Activated effector memory CD4-positive, alpha-beta T cell treated with anti-CD3 and anti-CD28 coated beads, Interleukin-2, amount 50 U/mL, for 16 hours (primary cell): ENCODE results near the gene GRIN2A.

Experiments used
- DNase-seq: peaks from one replicate; pipeline ENCODE4 v3.0.0-alpha.2; 2020

The GRIN2A gene

DNA sequence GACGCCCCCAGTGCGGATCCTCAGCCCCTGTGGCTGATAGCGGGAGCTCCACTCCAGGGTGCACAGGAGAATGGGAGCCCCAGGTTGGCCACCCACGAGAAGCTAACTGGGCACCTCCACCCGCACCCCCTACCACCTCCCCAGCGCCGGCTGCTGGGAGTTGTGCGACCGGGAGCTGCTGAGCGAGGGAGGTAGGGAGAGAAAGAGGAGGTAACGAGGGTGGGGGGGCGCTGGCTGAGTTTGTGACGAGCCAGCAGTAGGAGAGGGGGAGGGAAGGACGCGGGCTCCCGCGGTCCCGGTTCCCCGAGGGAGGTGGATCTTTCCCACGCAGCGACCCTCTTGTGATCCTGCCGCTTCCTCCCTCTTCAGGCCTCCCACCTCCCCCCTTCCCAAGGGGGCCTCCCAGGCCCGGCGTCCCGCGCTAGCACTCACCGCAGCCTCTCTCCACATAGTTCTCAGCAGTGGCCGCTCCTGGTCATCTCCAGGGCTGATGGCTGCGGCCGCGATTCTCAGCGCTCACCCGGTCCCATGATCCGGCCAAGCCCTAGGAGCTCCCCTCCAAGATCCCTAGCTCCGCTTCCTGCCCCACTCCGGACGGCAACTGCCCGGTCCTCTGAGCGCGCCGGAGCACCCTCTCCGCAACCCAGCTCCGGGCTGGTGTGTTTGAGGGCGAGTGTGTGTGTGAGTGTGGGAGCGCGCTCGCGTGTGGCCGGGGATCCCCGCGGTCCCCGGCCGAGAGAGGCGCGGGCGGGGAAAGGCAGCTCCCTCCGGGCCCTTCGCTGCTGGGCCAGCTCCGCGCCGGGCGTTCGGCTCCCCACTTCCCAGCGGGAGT is at the start of gene GRIN2A:
GRIN2A (minus strand) TSS at position 207 of the 832 bp plus-strand sequence. CDS start 2,017 bp downstream, outside the sequence.
- DNase-seq, result no peak

DNA sequence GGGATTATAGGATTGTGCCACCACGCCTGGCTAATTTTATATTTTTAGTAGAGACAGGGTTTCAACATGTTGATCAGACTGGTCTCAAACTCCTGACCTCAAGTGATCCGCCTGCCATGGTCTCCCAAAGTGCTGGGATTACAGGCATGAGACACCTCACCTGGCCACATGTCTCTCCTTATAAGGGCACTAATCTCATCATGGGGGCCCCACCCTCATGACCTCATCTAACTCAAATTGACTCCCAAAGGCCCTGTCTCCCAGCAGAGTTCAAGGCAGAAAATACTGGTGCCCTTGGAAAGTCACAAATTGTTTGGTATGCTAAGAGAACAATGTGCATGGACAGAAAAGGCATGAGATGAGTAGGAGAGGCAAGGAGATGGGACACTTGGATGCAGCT is 49.3 kb upstream of the GRIN2A start:
- DNase-seq, result no peak

DNA sequence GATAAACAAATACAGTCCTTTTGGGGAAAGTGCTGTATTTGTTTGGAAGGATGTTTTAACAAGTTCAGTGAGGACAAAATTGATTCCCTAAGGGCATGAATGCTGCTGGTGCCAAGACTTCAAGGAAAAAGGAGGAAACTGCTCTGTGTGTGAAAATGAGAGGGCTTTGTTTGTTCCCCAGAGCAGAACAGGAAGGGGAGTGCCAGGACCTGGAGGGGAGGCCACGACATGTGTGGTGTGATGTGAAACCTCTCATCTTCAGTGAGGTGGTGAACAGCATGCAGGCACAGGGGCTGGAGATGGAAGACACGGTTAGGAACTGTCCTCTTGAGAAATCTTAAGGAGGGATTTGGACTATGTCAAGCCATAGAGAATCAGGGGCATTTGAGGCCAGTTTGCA is 46.6 kb upstream of the GRIN2A start:
- no peak for DNase-seq

DNA sequence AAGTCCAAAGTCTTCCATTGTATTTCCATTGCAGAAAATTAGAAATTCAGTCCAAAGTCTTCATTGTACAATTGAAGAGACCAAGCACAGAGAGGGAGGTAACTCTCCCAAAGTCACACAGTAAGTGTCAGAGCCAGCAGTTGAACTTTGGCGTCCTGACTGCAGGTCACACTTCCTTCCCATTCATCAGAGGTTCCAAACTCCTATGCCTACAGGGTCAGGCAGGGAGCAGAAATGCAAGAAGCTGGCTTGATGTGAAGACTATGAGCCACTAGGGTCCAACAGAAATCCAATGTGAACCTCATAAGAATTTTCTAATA is 44.7 kb upstream of the GRIN2A start:
- no peak for DNase-seq

DNA sequence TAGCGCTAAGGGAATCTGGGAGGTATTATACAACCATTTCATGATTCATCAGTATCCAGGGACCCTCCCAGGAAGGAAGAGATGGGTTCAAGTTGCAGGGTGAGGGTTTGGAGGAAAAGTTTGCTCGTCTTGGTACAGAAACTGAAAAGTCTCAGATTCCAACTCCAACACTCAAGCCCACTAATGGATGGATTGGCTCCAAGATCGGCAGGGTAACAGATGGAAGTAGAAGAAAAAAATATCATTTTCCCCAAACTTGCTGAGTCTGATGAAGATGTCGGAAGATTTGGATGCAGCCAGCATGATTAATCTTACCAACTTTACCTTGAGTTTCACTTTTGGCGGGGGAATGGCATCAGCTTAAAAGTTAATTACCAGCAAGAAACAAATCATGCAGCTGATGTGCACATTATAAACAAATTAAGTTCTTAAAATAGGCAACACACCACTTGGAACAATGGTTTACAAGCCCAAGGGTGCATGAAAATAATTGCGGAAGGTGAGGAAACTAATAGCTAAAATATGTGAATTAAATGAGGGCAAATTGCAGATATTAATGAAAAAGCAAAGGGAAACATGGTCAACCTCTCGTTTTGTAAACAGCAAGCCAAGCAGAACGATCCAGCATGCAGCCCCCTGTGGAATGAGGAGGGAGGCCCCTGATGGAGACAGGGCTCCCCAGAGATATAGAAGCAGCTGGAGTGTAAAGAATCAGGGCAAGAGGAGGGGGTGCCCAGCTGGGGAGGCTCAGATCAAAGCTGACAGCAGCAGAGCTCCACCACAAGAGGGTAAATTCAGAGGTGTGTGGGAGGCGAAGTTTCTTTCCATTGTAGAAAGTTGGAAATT is 44.1 kb upstream of the GRIN2A start:
- no peak for DNase-seq

DNA sequence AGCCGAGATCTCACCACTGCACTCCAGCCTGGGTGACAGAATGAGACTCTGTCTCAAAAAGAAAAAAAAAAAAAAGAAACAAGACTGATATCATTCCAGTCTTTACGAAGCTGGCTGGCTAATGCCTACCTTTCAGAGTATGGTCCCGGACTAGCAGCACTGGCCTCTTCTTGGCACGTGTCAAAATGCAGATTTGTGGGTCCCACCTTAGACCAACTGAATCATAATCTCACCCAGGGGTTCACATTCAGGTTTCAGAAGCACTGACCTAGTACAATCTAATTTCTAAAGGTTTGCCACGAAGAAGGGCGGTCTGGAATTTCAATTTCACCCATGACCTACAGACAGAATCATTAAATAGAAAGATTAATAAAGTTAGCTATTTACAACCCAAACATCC is 43.4 kb upstream of the GRIN2A start:
- no peak for DNase-seq

DNA sequence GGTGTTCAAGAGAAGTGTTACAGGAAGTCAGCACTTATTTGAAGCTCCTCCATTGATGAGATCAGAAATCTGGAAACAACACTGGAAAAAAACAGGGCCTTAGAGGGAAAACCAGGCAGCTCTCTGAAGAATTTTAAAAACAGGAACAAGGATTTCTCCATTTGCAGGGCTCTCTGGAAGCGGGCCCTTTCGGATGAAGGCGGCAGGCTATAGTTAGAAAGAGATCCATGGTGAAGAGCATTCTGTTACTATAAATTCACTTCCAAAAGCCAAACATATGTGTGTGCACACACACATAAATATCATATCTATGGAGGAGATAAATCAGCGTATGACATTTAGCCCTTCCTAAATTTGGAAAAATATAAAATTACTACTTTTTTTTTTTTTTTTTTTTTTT is 42.6 kb upstream of the GRIN2A start:
- DNase-seq, result no peak

DNA sequence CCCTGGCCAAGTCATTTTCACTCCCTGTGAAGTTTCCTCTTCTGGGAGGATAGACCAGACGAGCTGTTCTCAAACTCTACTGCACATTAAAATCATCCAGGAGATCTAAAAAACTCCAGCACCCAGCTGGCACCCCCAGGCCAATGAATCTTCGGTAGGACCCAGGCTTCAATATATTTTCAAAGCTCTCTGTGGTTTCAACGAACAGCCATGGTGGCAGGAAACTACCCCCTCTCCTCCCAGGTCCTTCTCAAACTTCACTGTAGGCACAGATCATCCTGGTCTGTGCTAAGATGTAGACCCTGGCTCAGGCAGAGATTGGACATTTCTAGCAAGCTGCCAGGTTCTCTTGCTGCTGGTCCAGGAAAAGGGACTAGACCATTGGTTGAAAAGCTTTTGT is 38.7 kb upstream of the GRIN2A start:
- no peak for DNase-seq

DNA sequence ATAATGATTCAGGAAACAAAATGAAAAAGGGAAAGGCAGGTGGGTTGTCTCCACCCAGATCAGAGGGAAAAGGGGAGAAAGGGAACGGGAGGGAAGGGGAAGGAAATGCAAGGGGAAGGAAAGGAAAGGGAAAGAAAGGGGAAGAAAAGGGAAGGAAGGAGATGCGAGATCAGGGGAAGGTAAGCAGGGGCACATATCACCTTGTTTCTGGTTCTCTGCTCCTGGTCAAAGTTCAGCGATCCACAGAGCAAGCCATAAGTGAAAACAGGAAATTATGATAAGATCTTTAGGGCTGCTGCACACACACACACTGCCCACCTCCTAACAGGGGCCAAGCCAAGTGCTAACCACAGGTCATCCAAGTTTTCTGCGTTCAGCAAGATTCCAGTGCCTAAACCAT is 37.5 kb upstream of the GRIN2A start:
- DNase-seq, result no peak

DNA sequence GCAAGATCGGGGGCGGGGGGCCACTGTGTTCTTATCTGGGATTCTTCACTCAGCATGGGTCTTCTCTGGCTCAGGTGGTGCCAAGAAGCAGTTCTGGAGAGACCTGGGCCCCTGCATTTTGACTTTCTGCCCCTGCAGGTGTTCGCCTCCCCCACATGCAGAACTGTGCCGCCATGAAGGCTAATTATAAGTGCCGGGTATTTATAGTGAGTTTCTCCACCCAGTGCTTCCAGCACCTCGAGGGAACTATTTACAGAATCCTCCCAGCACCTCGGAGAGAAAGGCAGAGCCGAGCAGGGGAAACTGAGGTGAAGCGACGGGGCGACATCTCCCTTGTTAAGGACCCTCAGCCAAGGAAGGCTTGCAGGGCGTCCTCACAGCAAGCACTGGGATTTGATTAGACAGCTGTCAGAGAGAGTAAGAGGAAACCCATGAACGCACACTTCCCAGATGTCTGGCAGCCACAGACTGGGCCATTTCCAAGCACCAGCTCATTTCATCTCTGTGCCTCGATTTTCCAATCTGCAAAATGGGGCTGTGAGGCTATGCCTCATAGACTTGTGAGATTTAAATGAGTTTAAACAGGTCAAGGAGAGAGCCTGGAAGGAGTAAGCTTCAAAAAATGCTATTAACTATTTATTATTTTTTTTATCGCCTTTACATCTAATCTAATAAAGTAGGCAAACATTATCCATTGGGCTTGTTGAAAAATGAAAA is 36.4 kb upstream of the GRIN2A start:
- no peak for DNase-seq

DNA sequence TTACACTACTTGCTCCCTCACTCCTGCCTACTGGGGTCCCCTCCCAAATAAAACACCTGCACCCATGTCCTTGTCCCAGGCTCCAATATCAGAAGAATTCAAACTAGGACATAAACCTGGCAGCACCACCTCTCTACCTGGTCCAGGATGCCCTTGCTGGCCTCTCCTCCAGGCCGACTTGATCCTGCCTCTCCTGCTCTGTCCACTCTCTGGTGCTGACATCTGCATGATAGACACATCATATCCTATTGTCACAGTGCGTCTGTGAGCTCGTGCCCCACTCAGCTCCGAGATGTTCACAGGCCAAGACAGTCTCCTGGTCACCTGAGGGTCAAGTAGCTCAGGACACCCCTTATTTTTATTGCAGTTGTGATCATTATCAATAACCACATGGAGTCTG is 31.5 kb upstream of the GRIN2A start:
- no peak for DNase-seq

DNA sequence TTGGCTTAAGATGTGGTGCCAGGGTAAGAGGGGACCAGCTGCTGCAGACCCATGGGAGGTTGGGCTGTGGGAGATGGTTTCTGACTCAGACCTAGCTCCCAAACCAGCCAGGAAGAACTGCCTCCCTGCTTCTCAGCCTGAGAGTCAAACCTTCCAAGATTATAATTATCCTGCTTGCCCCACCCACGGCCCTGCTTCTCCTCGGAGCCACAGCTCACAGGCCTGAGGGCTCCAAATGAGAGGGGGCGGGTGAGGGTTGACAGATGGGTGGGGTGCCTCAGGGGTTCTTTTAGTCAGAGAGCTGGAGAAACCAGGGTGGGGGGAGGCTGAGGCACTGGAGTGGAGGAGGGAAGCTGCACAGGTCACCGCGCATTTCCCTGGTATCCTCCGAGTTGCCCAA is 28.7 kb upstream of the GRIN2A start:
- DNase-seq, result no peak

DNA sequence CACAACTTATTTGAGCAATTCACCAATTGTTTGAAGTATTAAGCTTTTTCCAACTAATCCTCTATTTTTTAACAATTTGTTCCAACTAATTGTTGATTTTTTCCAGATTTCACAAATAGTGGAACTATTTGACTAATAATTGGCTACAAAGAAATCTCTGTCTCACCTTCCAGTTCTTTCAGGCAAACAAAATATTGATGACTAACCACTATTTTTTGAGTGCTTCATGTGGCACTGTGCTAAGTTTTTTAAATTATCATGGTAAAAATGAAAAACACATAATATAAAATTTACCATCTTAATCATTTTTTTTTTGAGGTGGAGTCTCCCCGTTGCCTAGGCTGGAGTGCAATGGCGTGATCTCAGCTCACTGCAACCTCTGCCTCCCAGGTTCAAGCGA is 24.6 kb upstream of the GRIN2A start:
- DNase-seq, result no peak

DNA sequence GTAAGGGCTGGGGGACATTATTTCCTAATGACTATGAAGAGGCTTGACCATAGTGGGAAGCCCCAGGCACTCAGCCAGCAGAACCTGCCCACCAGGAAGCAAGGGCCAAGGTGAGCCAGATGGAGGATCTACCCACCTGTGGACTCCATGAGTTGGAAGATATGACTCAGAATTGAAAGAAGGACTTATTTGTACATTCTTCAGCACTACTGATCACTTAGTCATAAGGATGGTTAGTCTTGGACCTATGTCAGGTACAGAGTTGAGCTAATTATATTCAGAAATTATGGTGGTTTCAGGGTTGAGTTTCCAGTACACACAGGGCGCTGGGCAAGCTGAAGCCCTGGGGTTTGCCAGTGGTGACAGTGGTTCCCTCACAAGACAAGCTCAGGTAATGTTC is 24.0 kb upstream of the GRIN2A start:
- no peak for DNase-seq

DNA sequence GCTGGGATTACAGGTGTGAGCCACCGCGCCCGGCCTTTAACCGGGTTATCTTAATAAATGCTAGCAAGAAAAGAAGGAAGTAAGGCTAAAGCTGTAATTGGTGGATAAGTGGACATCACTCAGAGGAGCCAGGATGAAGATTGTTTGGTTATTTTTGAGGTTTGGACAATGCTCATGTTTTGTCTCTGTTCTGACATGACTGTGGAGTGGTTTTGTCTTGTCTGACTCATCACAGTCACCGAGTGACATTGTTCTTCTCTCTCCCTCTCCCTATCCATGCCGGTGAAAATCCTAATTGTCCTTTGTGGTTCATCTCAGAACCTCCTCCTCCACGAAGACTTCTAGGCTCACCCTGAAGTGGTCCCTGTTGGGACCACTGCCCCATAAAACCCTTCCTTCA is 23.5 kb upstream of the GRIN2A start:
- no peak for DNase-seq

DNA sequence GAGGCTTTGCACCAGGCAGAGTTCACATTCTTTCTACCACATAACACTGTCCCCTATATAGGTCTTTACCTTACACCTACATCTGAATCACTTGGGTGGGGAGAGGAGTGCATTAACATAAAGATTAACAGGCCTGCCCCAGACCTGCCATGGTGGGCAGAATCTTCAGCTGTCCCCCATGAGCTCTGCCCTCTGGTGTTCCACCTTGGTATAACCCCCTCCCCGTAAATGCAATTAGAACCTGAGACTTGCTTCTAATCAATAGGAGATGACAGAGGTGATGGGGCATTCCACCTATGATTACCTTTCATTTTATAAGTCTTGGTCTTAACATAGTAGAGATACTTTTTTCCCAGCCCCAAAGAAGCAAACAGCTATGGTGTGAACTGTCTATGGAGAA is 20.4 kb upstream of the GRIN2A start:
- no peak for DNase-seq

DNA sequence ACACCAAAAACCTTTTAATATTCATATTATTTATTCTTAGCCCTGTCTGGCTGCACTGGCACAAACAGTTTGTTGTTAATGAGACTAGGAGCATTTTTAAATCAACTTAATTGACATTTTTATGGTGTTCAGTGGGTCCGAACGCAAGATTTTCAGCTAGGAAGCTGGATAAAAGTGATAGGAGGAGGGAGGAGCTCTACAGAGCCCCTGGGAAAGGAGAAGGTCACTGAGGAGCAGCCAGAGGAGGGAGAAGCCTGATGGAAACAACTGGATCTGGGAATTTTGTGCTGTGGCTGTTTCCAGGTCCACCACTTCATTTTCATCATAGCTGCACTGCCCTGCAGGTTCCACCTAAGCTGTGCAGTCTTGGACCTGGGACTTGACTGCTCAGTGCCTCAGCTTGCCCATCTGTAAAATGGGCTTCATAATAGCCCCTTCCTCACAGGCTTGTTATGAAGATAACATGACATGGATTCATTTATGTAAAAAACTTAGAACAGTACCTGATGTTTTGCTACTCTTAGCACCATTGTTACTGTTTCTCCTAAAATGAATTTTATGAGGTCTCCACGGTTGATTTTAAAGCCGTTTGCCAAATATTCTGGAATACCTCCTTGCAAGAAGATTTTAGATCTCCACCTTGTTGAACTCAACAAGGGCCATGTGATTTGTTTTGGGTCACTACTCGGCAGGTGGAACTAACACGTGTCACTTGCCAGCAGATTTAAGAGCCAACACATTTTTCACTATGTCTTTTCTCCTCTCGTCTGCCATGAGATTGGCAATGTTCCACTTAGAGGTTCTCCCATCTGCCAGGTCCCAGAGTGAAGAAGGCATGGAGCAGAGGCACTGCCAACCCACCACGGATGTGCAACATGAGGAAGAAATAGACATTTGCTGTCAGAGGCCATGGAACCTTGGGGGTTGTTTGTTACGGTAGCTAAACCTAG is 18.7 kb upstream of the GRIN2A start:
- DNase-seq, result no peak

DNA sequence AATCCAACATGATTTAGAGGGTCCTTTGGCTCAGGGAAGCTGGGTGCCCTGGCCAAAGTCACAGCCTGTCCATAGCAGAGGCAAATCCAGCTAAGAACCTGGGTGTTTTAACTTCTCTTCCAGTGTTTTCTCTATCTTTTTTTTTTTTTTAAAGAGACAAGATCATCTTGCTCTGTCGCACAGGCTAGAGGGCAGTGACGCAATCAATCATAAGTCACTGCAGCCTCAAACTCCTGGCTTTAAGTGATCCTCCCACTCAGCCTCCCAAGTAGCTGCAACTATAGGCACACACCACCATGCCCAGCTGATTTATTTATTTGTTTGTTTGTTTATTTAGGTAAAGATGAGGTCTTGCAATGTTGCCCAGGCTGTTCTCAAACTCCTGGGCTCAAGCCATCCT is 14.8 kb upstream of the GRIN2A start:
- peak; percentile 2 for DNase-seq

DNA sequence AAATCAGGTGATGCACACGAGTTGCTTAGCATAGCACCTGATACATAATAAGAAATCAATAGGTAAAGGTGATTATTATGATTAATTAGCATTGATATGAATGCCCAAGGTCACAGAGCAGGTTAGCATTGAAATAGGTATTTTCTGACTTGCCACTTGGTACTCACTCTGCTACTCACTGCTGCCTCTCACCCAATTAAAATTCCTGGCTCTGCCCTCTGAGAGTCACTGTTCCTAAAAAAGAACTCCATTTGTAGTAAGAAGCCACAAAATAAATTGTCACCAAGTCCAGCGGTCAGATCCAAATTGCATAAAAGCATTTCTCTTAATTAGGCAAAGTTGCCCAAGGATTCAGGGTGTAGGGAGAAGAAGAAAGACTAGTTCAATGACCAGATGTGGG is 8.9 kb upstream of the GRIN2A start:
- no peak for DNase-seq

DNA sequence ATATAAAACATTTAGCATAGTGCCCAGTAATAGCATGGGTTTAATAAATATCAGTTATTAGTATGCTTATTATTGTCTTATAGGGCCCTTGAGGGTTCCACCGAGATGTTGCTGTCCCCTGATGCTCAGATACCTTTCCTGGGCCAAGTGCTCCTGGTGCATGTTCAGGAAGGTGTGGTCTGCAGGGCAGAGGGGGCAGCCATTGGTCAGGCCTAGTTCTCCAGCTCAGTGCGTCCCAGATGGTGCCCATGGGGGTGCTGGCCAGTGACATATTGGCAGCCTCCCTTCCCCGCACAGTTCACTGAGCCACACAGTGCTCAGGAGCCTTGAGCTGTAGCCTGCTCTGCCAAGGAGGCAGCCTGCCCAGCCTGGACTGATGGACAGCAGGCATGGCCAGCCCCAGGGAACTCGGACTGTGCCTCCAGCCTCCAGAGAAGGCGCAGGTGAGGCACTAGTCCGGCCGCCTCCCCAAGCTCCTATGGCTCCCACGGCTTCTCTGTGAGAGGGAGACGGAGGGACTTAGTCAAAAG is 7.7 kb upstream of the GRIN2A start:
- DNase-seq, result no peak

DNA sequence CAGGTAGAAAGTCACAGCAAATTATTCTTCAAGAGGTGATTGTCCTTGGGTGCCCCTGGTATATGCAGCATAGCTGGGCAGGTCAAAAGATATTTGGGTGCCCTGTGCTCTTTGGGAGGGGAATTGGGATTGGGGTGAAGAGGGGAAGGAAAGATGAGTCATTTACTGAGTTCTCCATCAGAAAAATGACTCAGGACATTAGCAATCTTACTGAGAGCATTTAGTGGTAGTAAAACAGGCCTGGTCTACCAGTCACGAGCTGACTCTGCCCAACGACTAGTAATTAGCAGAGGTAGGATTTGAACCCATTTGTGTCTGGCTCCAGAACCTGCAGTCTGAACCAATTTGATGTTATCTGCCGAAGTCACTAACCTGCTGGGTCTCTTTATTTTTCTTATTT is 6.0 kb upstream of the GRIN2A start:
- no peak for DNase-seq
